GM13977 (cell line): ENCODE measurements around the gene C22orf15.

Experiments
- DNase-seq: peaks from one replicate; pipeline ENCODE4 v3.0.0; 2012; ENCODE audit warnings: low spot score
- in situ Hi-C: fragments of 300-500 bp; cut with MboI; formaldehyde crosslinking; loops from one replicate; pipeline ENCODE4 v1.12.0; 2022; ENCODE audit warnings: low sequenced_read_pairs, low pct_unique_long_range_greater_than_20kb, mixed read lengths, inconsistent platforms; ENCODE audit not compliant: unreplicated experiment
- TF ChIP-seq, protein P1 (sequence below): IDR thresholded peaks from 2 replicates; pipeline ENCODE4 v1.5.1; 2012; ENCODE audit warnings: mild to moderate bottlenecking, control low read depth; ENCODE audit not compliant: insufficient read depth; ENCODE audit errors: extremely low read depth, missing control alignments

The C22orf15 gene

DNA sequence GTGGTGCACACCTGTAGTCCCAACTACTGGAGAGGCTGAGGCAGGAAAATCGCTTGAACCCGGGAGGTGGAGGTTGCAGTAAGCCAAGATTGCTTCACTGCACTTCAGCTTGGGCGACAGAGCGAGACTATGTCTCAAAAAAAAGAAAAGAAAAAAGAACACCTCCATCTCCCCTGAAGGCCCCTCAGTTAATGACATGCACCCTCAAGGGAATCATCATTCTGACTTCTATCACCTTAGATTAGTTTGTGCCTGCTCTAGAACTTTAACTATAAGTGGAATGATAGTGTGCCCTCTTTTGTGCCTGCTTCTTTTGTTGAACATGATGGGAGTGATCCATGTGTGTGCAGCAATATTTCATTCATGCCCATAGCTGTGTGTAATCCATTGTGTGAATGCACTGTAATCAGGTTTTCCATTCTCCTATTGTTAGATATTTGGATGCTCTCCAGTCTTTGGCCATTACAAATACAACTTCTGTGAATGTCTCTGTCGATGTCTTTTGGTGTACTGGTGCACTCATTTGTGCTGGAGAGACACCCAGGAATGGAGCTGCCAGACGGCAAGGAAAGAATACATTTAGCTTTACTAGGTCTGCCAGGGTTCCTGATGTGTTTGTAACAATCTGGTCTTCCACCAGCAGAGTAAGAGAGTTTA, 7.7 kb upstream of the C22orf15 start:
- in situ Hi-C loops, result no loop called here
- no peak for DNase-seq

DNA sequence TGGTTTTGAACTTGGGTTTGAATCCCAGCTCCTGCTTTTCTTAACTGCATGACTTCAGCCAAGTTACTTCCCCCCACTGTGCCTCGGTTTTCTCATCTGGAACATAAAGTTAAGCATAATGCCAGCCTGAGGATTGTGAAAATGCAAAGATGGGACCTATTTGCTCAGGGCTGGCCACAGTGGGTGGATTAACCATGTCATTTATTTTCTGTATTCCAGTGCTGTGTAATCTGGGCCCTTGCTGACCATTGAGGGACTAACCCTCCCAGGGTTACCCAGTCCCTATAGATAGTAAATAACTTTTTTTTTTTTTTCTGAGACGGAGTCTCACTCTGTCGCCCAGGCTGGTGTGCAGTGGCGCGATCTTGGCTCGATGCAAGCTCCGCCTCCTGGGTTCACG, 7.1 kb upstream of the C22orf15 start:
- in situ Hi-C loops, result no loop called here
- DNase-seq, result no peak
- TF ChIP-seq, protein P1, sequence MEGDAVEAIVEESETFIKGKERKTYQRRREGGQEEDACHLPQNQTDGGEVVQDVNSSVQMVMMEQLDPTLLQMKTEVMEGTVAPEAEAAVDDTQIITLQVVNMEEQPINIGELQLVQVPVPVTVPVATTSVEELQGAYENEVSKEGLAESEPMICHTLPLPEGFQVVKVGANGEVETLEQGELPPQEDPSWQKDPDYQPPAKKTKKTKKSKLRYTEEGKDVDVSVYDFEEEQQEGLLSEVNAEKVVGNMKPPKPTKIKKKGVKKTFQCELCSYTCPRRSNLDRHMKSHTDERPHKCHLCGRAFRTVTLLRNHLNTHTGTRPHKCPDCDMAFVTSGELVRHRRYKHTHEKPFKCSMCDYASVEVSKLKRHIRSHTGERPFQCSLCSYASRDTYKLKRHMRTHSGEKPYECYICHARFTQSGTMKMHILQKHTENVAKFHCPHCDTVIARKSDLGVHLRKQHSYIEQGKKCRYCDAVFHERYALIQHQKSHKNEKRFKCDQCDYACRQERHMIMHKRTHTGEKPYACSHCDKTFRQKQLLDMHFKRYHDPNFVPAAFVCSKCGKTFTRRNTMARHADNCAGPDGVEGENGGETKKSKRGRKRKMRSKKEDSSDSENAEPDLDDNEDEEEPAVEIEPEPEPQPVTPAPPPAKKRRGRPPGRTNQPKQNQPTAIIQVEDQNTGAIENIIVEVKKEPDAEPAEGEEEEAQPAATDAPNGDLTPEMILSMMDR, result no peak

More for the DNA sequence above, 7.7 kb upstream of the C22orf15 start:
- TF ChIP-seq, protein P1, result no peak

DNA sequence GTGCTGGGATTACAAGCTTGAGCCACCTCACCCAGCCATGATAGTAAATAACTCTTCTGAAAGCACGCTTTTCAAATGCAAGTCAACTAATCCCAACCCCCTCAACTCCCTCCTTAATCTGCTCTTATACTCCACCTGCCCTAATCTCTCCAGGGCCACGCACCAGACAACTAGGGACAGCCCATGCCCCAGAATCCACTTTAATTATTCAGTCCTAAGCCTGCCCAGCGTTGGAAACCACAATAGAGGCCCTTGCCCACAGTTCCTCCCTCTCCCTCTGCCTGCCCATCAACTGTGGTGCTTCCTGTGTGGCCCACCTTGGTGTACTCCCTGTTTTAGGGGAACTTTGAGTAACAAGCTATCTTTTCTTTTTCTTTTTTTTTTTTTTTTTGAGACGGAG, 5.9 kb upstream of the C22orf15 start:
- DNase-seq, result no peak
- in situ Hi-C loops, result no loop called here
- TF ChIP-seq, protein P1, result no peak

DNA sequence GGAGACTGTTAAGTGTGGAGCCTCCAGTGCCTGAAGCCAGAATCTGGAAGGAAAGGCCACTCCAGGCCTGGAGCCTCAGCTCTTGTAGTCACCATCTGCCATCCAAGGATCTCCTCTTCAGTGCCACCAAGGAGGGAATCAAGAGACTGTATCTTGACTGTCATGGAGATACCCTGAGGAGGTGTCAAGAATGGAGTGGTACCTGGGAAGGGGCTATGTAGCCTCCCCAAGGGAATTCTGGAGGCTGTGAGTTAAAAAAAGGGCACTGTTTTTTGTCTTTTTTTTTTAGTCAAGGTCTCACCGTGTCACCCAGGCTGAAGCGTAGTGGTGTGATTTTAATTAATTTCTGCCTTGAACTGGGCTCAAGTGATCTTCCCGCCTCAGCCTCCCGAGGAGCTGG, 3.2 kb upstream of the C22orf15 start:
- in situ Hi-C loops, result no loop called here
- DNase-seq, result no peak
- TF ChIP-seq, protein P1, result no peak

DNA sequence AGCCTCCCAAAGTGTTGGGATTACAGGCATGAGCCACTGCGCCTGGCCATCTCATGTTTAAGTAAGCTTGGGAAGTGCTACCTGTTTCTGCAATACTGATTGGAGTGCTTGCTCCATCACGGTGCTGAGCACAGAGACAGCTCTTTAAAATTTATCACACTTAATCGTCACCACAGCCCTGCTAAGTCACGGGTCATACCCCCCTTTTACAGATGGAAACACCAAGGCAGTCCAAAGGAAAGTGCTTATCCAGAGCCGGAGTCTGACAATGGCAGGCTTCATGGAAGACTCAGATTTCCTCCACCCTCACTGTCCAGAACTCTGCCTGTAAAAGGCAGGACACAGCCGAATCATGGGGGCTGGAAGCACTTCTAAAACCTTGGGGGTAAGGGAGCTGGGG, 2.7 kb upstream of the C22orf15 start:
- in situ Hi-C loops, result no loop called here
- no peak for DNase-seq
- TF ChIP-seq, protein P1, result no peak

DNA sequence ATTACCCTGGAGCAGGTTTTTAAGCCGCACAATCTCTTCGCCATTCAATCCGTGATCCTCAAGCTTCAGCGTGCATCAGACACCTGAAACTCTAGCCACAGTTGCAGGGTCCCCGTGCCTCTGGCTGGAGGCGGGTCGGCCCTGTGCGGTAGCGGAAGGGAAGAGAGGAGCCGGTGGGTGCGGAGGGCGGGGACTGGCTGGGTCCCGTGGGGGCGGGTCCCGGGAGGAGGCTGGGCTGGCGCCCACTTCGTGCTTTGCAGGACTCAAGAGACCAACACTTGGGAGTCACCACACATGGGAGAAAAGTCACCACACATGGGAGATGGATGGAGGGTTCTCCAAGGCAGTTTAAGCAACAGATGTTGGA, 772 bp downstream of the C22orf15 start:
- DNase-seq, result peak; percentile 58
- TF ChIP-seq, protein P1, result no peak
- in situ Hi-C loops, result no loop called here
